SK-N-SH treated with all-trans-retinoic acid at 6 μM for 48 hours (cell line): ENCODE results near the gene ELAVL1.

ENCODE experiments used
- ATAC-seq: fragments of 200-7000 bp; cut with Tn5 transposase; 3 replicates; pipeline ENCODE4 v1.9.1; 2020; ENCODE audit warnings: mild to moderate bottlenecking, moderate library complexity
- ARNTL ChIP-seq: fragments of 450-650 bp; formaldehyde crosslinking; IDR thresholded peaks from 2 replicates; pipeline ENCODE4 v1.5.0; 2020; ENCODE audit warnings: low read depth, mild to moderate bottlenecking, moderate library complexity, borderline replicate concordance
- BACH2 ChIP-seq: fragments of 250-450 bp; sonication (Bioruptor Pico); IDR thresholded peaks from 2 replicates; pipeline ENCODE4 v1.9.0; 2021; ENCODE audit warnings: mild to moderate bottlenecking, borderline replicate concordance
- CREB5 ChIP-seq: fragments of 250-450 bp; sonication (Bioruptor Pico); IDR thresholded peaks from 2 replicates; pipeline ENCODE4 v1.5.1; 2020; ENCODE audit warnings: low read depth, mild to moderate bottlenecking, moderate library complexity
- CSRNP3 ChIP-seq: fragments of 250-450 bp; sonication (Bioruptor Pico); IDR thresholded peaks from 2 replicates; pipeline ENCODE4 v1.5.1; 2021; ENCODE audit warnings: mild to moderate bottlenecking, moderate library complexity
- ESRRG ChIP-seq: fragments of 250-450 bp; sonication (Bioruptor Pico); IDR thresholded peaks from 2 replicates; pipeline ENCODE4 v1.6.1; 2021; ENCODE audit warnings: mild to moderate bottlenecking
- GLIS3 ChIP-seq: fragments of 250-450 bp; sonication (Bioruptor Pico); IDR thresholded peaks from 2 replicates; pipeline ENCODE4 v1.5.0; 2020; ENCODE audit warnings: mild to moderate bottlenecking, moderate library complexity
- OSR1 ChIP-seq: fragments of 250-450 bp; sonication (Bioruptor Pico); IDR thresholded peaks from 2 replicates; pipeline ENCODE4 v1.8.0; 2022; ENCODE audit warnings: moderate library complexity, mild to moderate bottlenecking, inconsistent platforms
- PATZ1 ChIP-seq: fragments of 250-450 bp; sonication (Bioruptor Pico); IDR thresholded peaks from 2 replicates; pipeline ENCODE4 v1.8.0; 2020; ENCODE audit warnings: mild to moderate bottlenecking, moderate library complexity, borderline replicate concordance
- POU6F1 ChIP-seq: fragments of 250-450 bp; sonication (Bioruptor Pico); IDR thresholded peaks from 2 replicates; pipeline ENCODE4 v1.8.0; 2021; ENCODE audit warnings: low read depth, mild to moderate bottlenecking, moderate library complexity, borderline replicate concordance
- PPARA ChIP-seq: fragments of 250-450 bp; sonication (Bioruptor Pico); IDR thresholded peaks from 2 replicates; pipeline ENCODE4 v1.5.0; 2020; ENCODE audit warnings: mild to moderate bottlenecking, borderline replicate concordance
- RARB ChIP-seq: fragments of 250-450 bp; sonication (Bioruptor Pico); IDR thresholded peaks from 2 replicates; pipeline ENCODE4 v1.8.0; 2021; ENCODE audit warnings: mild to moderate bottlenecking, moderate library complexity
- TOX ChIP-seq: fragments of 250-450 bp; sonication (Bioruptor Pico); IDR thresholded peaks from 2 replicates; pipeline ENCODE4 v1.8.0; 2021; ENCODE audit warnings: mild to moderate bottlenecking, moderate library complexity, borderline replicate concordance
- ZC3H10 ChIP-seq: fragments of 250-450 bp; sonication (Bioruptor Pico); IDR thresholded peaks from 2 replicates; pipeline ENCODE4 v1.5.1; 2021; ENCODE audit warnings: mild to moderate bottlenecking, moderate library complexity
- ZFP30 ChIP-seq: fragments of 450-650 bp; formaldehyde crosslinking; IDR thresholded peaks from 2 replicates; pipeline ENCODE4 v1.5.0; 2022; ENCODE audit warnings: mild to moderate bottlenecking, moderate library complexity
- ZNF70 ChIP-seq: fragments of 450-650 bp; formaldehyde crosslinking; IDR thresholded peaks from 2 replicates; pipeline ENCODE4 v1.5.0; 2020; ENCODE audit warnings: mild to moderate bottlenecking, moderate library complexity
- ZNF8 ChIP-seq: fragments of 450-650 bp; formaldehyde crosslinking; IDR thresholded peaks from 2 replicates; pipeline ENCODE4 v1.5.0; 2020; ENCODE audit warnings: mild to moderate bottlenecking, moderate library complexity
- TF ChIP-seq, protein P1 (sequence below): fragments of 250-450 bp; sonication (Bioruptor Pico); IDR thresholded peaks from 2 replicates; pipeline ENCODE4 v1.5.0; 2020; ENCODE audit warnings: mild to moderate bottlenecking, moderate library complexity

Gene ELAVL1

DNA sequence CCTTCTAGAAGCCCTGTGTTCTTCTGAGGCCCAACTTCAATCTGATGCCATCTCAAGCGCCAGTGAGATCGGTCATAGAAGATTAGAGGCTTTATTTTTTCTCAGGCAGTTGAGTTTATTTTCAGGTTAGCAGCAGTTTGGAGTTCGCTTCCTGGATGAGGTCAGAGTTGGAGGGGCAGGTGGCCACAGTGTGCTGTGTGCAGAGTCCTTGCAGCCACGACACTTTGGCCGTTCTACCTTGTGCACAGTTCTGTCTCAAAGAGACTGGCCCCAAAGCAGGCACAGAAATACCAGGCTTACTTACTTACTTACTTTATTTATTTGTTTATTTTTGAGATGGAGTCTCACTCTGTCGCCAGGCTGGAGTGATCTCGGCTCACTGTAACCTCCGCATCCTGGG, 15.9 kb upstream of the ELAVL1 start:
- ATAC-seq = no peak
- TF ChIP-seq PATZ1 (CRISPR knock-in tag) (no peak), BACH2 (CRISPR knock-in tag) (no peak), ZNF8 (CRISPR knock-in tag) (no peak), GLIS3 (CRISPR knock-in tag) (no peak), CREB5 (CRISPR knock-in tag) (no peak), ESRRG (CRISPR knock-in tag) (no peak), CSRNP3 (CRISPR knock-in tag) (no peak), OSR1 (CRISPR knock-in tag) (no peak), ARNTL (CRISPR knock-in tag) (no peak), PPARA (CRISPR knock-in tag) (no peak), ZFP30 (no peak)
- TF ChIP-seq, protein P1, sequence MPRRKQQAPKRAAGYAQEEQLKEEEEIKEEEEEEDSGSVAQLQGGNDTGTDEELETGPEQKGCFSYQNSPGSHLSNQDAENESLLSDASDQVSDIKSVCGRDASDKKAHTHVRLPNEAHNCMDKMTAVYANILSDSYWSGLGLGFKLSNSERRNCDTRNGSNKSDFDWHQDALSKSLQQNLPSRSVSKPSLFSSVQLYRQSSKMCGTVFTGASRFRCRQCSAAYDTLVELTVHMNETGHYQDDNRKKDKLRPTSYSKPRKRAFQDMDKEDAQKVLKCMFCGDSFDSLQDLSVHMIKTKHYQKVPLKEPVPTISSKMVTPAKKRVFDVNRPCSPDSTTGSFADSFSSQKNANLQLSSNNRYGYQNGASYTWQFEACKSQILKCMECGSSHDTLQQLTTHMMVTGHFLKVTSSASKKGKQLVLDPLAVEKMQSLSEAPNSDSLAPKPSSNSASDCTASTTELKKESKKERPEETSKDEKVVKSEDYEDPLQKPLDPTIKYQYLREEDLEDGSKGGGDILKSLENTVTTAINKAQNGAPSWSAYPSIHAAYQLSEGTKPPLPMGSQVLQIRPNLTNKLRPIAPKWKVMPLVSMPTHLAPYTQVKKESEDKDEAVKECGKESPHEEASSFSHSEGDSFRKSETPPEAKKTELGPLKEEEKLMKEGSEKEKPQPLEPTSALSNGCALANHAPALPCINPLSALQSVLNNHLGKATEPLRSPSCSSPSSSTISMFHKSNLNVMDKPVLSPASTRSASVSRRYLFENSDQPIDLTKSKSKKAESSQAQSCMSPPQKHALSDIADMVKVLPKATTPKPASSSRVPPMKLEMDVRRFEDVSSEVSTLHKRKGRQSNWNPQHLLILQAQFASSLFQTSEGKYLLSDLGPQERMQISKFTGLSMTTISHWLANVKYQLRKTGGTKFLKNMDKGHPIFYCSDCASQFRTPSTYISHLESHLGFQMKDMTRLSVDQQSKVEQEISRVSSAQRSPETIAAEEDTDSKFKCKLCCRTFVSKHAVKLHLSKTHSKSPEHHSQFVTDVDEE = no peak
- TF ChIP-seq, all 23 proteins: peak for 0

- TF ChIP-seq ZC3H10 (CRISPR knock-in tag) (no peak), PPARA (CRISPR knock-in tag) (no peak), GLIS3 (CRISPR knock-in tag) (no peak), ESRRG (CRISPR knock-in tag) (no peak), CSRNP3 (CRISPR knock-in tag) (no peak), PATZ1 (CRISPR knock-in tag) (no peak), RARB (CRISPR knock-in tag) (no peak), ARNTL (CRISPR knock-in tag) (no peak), ZNF8 (CRISPR knock-in tag) (no peak), POU6F1 (CRISPR knock-in tag) (no peak), ZFP30 (no peak), TOX (CRISPR knock-in tag) (no peak), BACH2 (CRISPR knock-in tag) (no peak), ZNF70 (CRISPR knock-in tag) (no peak)
- TF ChIP-seq, protein P1 = no peak
- no peak for ATAC-seq
These were observed 15.2 kb upstream of the ELAVL1 start for GRCh38 chr19:8020681-8021080.
